ENCODE results near the gene GPSM1.

DNA sequence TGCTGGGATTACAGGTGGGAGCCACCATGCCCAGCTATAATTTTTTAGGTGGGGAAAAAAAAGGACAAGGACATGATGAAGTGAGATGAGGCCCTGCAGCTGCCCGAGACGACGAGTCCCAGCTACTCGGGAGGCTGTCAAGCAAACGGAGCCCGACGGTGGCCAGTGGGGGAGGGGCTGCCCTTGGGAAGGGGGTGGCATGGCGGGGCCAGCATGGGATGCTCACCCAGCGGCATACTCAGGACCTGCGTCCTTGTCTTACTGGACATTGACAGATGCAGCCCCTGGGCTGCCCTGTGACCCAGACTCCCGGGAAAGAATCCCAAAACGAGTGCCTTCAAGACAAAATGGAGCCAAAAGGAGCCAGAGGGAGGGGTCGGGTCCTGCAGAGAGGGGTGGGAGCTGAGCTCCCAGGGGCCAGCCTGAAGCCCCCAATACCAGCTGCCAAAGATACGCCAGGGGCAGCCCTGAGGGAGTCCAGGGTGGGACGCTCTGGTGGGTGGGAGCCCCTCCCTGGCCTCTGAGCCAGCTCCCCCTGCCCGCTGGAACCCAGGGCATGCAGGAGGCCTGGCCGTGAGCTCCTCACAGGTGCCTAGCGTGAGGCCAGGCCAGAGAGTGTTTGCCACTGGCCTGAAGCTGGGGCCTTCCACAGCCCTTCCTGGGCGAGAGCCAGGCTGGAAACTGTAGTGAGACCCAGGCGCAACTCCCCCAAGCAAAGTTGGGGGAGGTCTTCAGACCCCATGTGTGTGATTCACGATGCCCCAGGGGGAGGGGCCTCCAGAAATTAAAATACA lies 39.2 kb upstream of the GPSM1 start:
- TF ChIP-seq, protein P1, sequence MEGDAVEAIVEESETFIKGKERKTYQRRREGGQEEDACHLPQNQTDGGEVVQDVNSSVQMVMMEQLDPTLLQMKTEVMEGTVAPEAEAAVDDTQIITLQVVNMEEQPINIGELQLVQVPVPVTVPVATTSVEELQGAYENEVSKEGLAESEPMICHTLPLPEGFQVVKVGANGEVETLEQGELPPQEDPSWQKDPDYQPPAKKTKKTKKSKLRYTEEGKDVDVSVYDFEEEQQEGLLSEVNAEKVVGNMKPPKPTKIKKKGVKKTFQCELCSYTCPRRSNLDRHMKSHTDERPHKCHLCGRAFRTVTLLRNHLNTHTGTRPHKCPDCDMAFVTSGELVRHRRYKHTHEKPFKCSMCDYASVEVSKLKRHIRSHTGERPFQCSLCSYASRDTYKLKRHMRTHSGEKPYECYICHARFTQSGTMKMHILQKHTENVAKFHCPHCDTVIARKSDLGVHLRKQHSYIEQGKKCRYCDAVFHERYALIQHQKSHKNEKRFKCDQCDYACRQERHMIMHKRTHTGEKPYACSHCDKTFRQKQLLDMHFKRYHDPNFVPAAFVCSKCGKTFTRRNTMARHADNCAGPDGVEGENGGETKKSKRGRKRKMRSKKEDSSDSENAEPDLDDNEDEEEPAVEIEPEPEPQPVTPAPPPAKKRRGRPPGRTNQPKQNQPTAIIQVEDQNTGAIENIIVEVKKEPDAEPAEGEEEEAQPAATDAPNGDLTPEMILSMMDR (IDR thresholded peaks at IDR 0.05), result no peak
- TF ChIP-seq ZFX (IDR thresholded peaks at IDR 0.05; ENCODE audit: borderline replicate concordance), result no peak

Measured in 22Rv1 (cell line).